GM18502 (cell line): ENCODE measurements around the gene DCUN1D3.
"Not testable (repeated sequence)": the region's sequence is repeated elsewhere in the genome, so short reads cannot be mapped to it uniquely, and the experiment has no call there.

Experiments
- ATAC-seq: cut with Tn5 transposase; IDR thresholded peaks from one replicate; pipeline ENCODE4 v1.9.1; 2021; ENCODE audit warnings: mild to moderate bottlenecking; ENCODE audit not compliant: unreplicated experiment, poor library complexity

The DCUN1D3 gene

DNA sequence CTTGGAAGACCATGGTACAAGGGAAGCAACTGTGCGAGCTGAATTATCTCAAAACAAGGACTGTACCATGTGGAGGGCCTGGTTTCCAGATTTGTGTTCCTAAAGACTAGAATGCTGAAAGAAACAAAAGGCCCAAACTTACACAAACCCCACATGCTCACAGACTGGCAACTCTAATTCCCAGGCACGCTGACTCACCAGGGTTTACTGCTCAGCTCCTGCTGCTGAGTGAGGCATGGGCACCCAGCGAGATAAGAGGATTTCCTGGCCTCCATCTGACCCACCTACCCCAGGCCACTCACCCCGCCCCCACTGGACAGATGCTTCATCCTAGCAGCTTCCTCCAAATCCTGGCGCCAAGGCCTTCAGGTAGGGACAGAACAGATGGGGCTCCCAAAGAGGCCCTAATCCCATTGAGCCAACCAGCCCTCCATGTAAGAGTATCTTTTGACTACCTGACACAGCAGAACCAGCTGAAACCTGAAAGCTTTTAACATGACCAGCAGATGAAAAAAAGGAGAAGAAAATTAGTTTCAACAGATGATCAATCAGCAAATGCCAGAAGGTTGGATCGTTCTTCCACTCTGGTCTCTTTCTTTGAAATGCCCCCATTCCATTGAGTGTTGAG is 33.9 kb downstream of the DCUN1D3 start:
- no peak for ATAC-seq

DNA sequence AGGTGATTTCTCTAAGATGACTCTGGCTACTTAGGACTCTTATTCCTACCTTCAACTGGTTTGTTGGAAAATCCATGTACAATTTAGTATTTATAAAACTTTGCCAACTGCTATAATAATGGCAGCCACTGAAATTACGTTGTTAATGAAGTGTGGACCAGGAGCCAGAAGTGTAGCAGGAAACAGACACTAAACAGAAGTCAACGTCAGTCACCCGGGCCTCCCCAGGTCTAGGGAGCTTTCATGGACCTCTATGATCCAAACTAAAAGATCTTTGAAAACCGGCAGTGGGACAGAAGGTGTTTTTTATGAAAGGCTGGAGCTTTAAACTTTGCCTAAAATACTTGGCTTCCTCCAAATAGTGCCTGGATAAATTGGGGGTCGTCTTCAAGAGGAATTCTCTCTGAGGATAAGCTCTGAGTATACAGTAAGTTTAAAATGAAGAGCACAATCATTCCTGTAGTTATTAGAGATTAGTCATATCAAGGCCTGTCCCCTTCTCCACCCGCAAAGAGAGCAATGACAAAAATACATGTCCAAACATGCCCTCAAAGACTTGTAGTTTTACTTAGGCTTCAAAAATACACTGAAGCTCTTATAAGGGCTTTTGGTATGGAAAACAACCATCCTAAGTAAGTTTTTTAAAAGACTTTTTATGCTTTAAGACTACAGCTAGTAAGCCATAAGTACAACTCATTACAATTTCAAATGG is 34.6 kb downstream of the DCUN1D3 start:
- peak; percentile 76 for ATAC-seq

DNA sequence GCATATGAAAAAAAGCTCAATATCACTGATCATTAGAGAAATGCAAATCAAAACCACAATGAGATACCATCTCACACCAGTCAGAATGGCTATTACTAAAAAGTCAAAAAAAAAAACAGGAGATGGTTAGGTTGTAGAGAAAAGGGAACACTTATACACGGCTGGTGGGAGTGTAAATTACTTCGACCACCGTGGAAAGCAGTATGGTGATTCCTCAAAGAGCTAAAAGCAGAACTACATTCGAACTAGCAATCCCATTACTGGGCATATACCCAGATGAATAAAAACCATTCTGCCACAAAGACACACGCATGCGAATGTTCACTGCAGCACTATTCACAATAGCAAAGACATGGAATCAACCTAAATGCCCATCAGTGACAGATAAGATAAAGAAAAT is 35.8 kb downstream of the DCUN1D3 start:
- ATAC-seq, result not testable (repeated sequence)

GRCh38 chr16:20862162-20862960 is 37.8 kb downstream of the DCUN1D3 start:
- ATAC-seq, result no peak

- ATAC-seq, result not testable (repeated sequence)
These were observed 39.2 kb downstream of the DCUN1D3 start for GRCh38 chr16:20860995-20861394.

DNA sequence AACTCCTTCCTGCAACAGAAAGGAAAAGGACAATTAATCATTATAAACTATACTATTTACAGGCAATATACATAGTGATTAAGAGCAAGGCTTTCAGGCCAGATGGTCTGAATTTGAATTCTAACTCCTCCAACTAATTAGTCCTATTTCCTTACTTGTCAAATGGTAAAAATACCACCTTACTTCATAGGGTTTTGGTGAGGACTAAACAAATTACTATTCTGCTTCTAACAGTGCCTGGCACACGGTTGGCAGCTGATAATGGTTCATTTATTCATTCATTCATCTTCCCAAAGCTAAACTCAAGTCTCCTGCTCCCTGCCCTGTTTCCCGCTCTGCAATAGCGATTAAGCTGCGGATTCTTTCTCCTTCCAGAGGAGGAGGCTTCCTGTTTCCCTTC is 39.8 kb downstream of the DCUN1D3 start:
- ATAC-seq, result no peak

DNA sequence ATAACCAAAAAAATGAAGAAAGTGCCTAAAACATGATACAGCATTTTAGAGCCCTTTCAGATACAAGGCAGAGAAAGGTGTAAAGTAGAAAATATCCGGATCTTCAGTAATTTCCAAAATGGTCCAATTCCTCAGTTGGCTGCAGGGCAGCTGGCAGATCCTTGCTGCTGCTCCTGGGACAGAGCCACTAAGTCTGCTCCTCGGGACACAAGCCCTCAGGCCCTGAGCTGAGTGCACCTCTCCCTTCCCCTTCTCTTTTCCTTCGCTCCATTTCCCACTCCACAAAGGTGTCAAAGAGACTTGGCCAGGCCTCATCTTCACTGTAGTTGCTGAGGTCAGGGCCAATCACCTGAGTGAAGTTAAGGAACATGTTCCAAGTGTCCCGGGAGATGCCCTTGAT is 40.5 kb downstream of the DCUN1D3 start:
- ATAC-seq, result no peak

- ATAC-seq, result no peak
These were observed 40.9 kb downstream of the DCUN1D3 start for GRCh38 chr16:20859229-20859628.

GRCh38 chr16:20857281-20857680 is 42.9 kb downstream of the DCUN1D3 start:
- no peak for ATAC-seq

GRCh38 chr16:20854963-20855362 is 45.2 kb downstream of the DCUN1D3 start:
- ATAC-seq, result no peak

DNA sequence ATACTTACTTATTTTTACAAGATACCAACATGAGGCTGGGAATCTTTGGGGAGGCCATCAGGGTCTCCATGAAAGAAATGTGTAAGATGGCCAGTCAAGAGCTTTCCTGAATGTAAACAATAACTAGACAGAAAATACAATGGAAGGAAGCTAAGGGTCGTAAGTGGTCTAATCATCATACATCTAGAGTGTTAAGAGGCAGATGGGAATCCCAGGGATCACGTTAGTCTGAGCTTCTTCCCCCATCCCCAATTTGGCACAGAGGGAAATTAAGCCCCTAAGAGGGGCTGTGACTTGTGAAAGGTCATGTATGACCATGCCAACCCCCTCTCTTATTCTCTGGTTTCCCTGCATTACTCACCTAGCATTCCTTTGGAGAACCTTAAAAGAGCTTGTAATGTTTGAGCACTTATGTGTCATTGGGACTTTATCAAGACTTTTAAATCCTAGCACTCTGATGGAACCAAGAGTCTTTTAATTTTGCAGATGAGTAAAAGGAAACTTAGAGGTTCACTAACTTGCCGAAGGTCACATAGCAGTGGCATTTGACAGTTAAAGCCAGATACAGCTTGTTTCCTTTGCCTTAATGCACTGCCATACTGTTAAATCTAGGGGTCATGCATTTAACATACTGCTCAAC is 46.1 kb downstream of the DCUN1D3 start:
- ATAC-seq, result no peak

DNA sequence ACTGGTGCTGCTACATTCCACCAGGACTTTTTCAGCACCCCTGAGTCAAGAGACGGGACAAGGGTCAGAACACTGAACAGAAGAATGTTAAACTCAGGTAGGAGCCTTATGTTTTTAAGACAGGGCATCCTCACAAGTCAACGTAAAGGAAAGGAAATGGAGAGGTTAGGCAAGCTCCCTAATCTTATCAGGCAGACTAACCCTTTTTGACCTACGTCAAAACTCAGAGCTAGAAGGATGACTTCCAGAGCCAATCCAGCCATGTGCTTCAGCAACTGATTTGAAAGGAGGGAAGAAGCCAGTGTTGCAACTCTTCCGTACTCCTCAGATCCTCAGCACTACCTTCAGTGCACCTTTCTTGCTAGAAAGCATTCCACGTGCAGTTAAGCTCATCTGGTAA is 47.0 kb downstream of the DCUN1D3 start:
- no peak for ATAC-seq

GRCh38 chr16:20851601-20852000 is 48.6 kb downstream of the DCUN1D3 start:
- no peak for ATAC-seq

- ATAC-seq, result no peak
These were observed 49.2 kb downstream of the DCUN1D3 start for GRCh38 chr16:20850981-20851380.

GRCh38 chr16:20849589-20850390 is 50.4 kb downstream of the DCUN1D3 start:
- no peak for ATAC-seq

GRCh38 chr16:20847550-20847949 is 52.6 kb downstream of the DCUN1D3 start:
- no peak for ATAC-seq

DNA sequence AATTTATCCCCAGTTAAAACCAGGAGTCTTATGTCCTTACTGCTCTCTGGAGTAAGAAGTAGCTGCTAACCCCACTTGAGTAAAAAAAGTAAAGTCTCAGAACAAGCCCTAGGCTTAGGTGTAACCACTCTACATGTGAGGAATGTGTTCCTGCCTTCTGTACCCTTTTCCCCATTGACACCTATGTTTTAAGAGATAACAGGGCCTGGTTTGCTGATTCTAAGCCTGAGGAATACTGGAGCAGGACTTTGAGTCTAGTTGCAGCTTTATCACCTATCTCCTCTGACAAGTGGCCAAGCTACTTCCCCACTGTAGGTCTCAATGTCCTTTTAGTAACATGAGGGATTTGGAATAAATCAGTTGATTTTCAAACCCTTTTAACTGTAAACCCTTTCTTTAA is 53.6 kb downstream of the DCUN1D3 start:
- no peak for ATAC-seq

DNA sequence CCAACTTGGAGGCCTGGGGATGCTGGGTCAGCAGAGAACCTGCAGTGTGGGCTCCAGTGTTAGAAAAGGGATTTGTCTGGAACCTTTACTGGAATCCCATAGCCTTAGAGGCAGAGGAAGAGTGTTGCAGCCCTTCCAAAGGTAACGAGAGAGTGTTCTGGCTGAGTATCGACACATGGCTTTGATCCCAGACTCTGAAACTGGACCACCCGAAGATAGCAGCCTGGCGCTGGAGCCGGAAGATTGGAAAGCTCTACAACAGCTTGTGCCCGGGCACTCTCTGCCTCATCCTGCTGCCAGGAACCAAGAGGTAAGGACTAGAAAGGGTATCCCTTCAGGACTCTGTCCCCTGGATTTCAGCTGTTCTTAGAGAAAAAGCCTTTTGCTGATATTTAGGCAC is 54.1 kb downstream of the DCUN1D3 start:
- ATAC-seq, result no peak

DNA sequence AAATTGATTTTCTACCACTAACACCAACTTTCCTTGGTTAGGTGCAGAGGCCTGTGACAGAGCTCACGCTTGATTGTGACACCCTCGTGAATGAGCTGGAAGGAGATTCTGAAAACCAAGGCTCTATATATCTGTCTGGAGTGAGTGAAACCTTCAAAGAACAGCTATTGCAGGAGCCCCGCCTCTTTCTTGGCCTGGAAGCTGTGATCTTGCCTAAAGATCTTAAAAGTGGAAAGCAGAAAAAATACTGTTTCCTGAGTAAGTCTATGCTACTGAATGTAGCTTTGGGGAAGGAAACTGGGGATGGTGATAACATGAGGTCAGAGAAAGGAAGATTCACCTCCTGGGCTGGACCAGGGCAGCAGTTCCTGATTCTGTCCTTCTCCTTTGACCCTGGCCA is 55.6 kb downstream of the DCUN1D3 start:
- ATAC-seq, result no peak

DNA sequence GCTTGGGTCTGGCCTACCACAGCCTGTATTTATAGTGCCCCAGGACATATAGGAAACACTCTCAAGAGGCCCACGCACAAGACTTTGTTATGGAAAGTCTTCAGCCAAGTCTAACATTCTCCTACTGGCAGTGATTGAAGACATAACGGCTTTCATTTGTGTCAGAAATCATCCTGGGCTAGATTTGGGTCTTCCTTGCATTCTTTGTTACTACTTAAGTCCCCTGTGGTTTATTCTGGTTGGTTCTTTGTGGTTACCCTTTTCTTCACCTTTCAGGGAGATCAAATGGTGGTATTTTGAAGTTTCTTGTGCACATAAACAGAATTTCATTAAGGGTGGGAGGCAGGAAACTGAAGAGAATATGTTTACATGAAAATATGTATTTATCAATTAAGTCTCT is 56.1 kb downstream of the DCUN1D3 start:
- ATAC-seq, result no peak
